CD14-positive monocyte (primary cell): Measurements from ENCODE around the gene TSPAN3. TPM values are rescaled to one million over a fixed set of nuclear protein-coding genes. Genes with fewer than 3 reads are reported as not detected.

Experiments used
- DNase-seq, 3 donors: peaks; one replicate each; pipeline ENCODE4 v3.0.0-alpha.2; 2011 to 2022
- H2AFZ ChIP-seq: 2 replicates; pipeline ENCODE4 v1.6.0; 2012; ENCODE audit warnings: mild to moderate bottlenecking, low read depth, low read length, inconsistent platforms; ENCODE audit not compliant: insufficient read depth, poor library complexity, severe bottlenecking
- H3K27ac ChIP-seq, 2 donors: 1 replicate in 1 of 2; 2 replicates in 1 of 2; pipeline ENCODE4 v1.5.1; 2012 to 2013; ENCODE audit warnings: low read length in 2 of 2, control low read depth in 1 of 2, inconsistent platforms in 1 of 2, low read depth in 1 of 2, mild to moderate bottlenecking in 1 of 2
- H3K27me3 ChIP-seq, 2 donors: one replicate each; pipeline versions ENCODE4 v1.6.0 to v1.6.1; 2011 to 2013; ENCODE audit warnings: low read length in 2 of 2; ENCODE audit not compliant: control insufficient read depth in 2 of 2, insufficient read depth in 2 of 2
- H3K36me3 ChIP-seq, 2 donors: replicated peaks in 1 of 2; 1 replicate in 1 of 2; 2 replicates in 1 of 2; pipeline versions ENCODE4 v1.5.1 to v1.6.1; 2012 to 2013; ENCODE audit warnings: low read length in 2 of 2, control low read depth in 1 of 2, inconsistent platforms in 1 of 2, mild to moderate bottlenecking in 1 of 2; ENCODE audit not compliant: insufficient read depth in 2 of 2, control insufficient read depth in 1 of 2
- H3K4me1 ChIP-seq, 2 donors: 1 replicate in 1 of 2; 2 replicates in 1 of 2; pipeline versions ENCODE4 v1.5.1 to v1.6.1; 2012 to 2013; ENCODE audit warnings: low read length in 2 of 2, control low read depth in 1 of 2, inconsistent platforms in 1 of 2, mild to moderate bottlenecking in 1 of 2, moderate library complexity in 1 of 2; ENCODE audit not compliant: insufficient read depth in 2 of 2, control insufficient read depth in 1 of 2
- H3K4me2 ChIP-seq: replicated peaks from 2 replicates; pipeline ENCODE3; 2012; ENCODE audit warnings: low read length, moderate library complexity, mild to moderate bottlenecking; ENCODE audit not compliant: poor library complexity, severe bottlenecking; ENCODE audit errors: extremely low read depth
- H3K4me3 ChIP-seq, 3 experiments: fragments of 200-600 bp in 1 of 3; sonication (generic) in 1 of 3; replicated peaks in 1 of 3; 1 replicate in 2 of 3; 2 replicates in 1 of 3; pipeline ENCODE4 v1.5.1; 2011 to 2013; ENCODE audit warnings: low read length in 3 of 3, mild to moderate bottlenecking in 3 of 3, control low read depth in 2 of 3, low read depth in 2 of 3, inconsistent platforms in 1 of 3, moderate library complexity in 1 of 3
- H3K79me2 ChIP-seq: 2 replicates; pipeline ENCODE4 v1.6.0; 2012; ENCODE audit warnings: mild to moderate bottlenecking, control low read depth, inconsistent platforms, low read length, moderate library complexity; ENCODE audit not compliant: insufficient read depth
- H3K9ac ChIP-seq: 2 replicates; pipeline ENCODE4 v1.6.0; 2017; ENCODE audit warnings: low read length, mild to moderate bottlenecking; ENCODE audit not compliant: insufficient read depth, poor library complexity, severe bottlenecking
- H3K9me3 ChIP-seq, 2 donors: replicated peaks in 1 of 2; 1 replicate in 1 of 2; 2 replicates in 1 of 2; pipeline versions ENCODE4 v1.5.1 to v1.6.1; 2012 to 2013; ENCODE audit warnings: low read length in 2 of 2, control low read depth in 1 of 2; ENCODE audit not compliant: control insufficient read depth in 1 of 2, insufficient read depth in 1 of 2
- H4K20me1 ChIP-seq: 2 replicates; pipeline ENCODE4 v1.6.0; 2012; ENCODE audit warnings: mild to moderate bottlenecking, low read length, control low read depth, moderate library complexity; ENCODE audit not compliant: insufficient read depth
- H3K27ac Mint-ChIP-seq, 7 donors: one replicate each; pipeline ENCODE4 v1.8.0; 2020; ENCODE audit warnings: mild to moderate bottlenecking in 7 of 7, mixed read lengths in 7 of 7, moderate library complexity in 6 of 7, inconsistent platforms in 2 of 7
- H3K27me3 Mint-ChIP-seq, 3 donors: one replicate each; pipeline ENCODE4 v1.8.0; 2021 to 2022; ENCODE audit warnings: low read depth in 3 of 3, mild to moderate bottlenecking in 3 of 3, mixed read lengths in 3 of 3, moderate library complexity in 3 of 3, inconsistent platforms in 1 of 3
- H3K36me3 Mint-ChIP-seq, 2 donors: one replicate each; pipeline ENCODE4 v1.8.0; 2020; ENCODE audit warnings: mixed read lengths in 2 of 2, inconsistent platforms in 1 of 2, mild to moderate bottlenecking in 1 of 2
- H3K4me1 Mint-ChIP-seq: one replicate; pipeline ENCODE4 v1.8.0; 2020; ENCODE audit warnings: mild to moderate bottlenecking, mixed read lengths
- H3K4me3 Mint-ChIP-seq, 2 donors: one replicate each; pipeline ENCODE4 v1.8.0; 2020; ENCODE audit warnings: mild to moderate bottlenecking in 2 of 2, mixed read lengths in 2 of 2, moderate library complexity in 1 of 2
- H3K9me3 Mint-ChIP-seq, 7 donors: one replicate each; pipeline ENCODE4 v1.8.0; 2020 to 2022; ENCODE audit warnings: mixed read lengths in 7 of 7, mild to moderate bottlenecking in 6 of 7, moderate library complexity in 6 of 7, inconsistent platforms in 2 of 7
- CTCF ChIP-seq: fragments of 200-600 bp; IDR thresholded peaks from one replicate; pipeline ENCODE4 v1.8.0; 2022; ENCODE audit warnings: antibody characterized with exemption, mild to moderate bottlenecking
- WGBS: methylation state at CpG from one replicate; pipeline ENCODE4 v1.1.5; 2013; ENCODE audit warnings: missing lambda C conversion rate; ENCODE audit not compliant: insufficient coverage; 5-methylcytosine and 5-hydroxymethylcytosine counted together
- intact Hi-C, 2 donors: fragments of 100-400 bp; cut with micrococcal nuclease; formaldehyde crosslinking; loops; one replicate each; pipeline versions ENCODE4 v1.15.0 to v1.15.1; 2023
- polyA plus RNA-seq, 3 donors: library from polyadenylated mRNA; depleted of rRNA in 1 of 3; unstranded in 2 of 3; stranded (reverse) in 1 of 3; fragments of 300-500 nt in 2 of 3; fragments of >200 nt in 1 of 3; fragmentation: Illumina TruSeq in 2 of 3; gene quantifications; 1 replicate in 2 of 3; 2 replicates in 1 of 3; pipeline ENCODE4 v1.2.3, GENCODE V29; 2012 to 2021

Gene TSPAN3
- polyA plus RNA-seq, 3 donors: 26.0 to 68.0 (median 53.2) TPM

- H3K9ac ChIP-seq: no peak overlapping the region
- H3K4me1 Mint-ChIP-seq: peaks cover 10% of the 10 kb centered on the region
- DNase-seq: no peak
- H3K36me3 ChIP-seq: peaks cover 31 to 52% of the 10 kb centered on the region in 2 donors
- no peak overlapping the region for H3K4me3 Mint-ChIP-seq
- peak overlapping the region in 1 of 2 donors; percentile 37 for H3K27ac ChIP-seq
- no peak overlapping the region for H3K4me2 ChIP-seq
- H3K4me1 ChIP-seq: no peaks in the 10 kb centered on the region
- no peak overlapping the region for H2AFZ ChIP-seq
- peaks cover 42 to 52% of the 10 kb centered on the region in 2 donors for H3K36me3 Mint-ChIP-seq
- no peak for TF ChIP-seq CTCF
- peaks cover 3 to 28% of the 10 kb centered on the region in 2 donors for H3K9me3 ChIP-seq
- H4K20me1 ChIP-seq: peaks cover 53% of the 10 kb centered on the region
- peaks cover 0 to 1% (median 0%) of the 10 kb centered on the region in 3 donors for H3K27me3 Mint-ChIP-seq
- intact Hi-C loops: loop anchor here in 1 of 2 donors (1.0 kb wide), 1 partner anchor 8 kb away; no protein-coding TSS in a partner anchor
- WGBS: 52% methylated on average over 2 of the region's 8 CpGs
- H3K4me3 ChIP-seq: no peak overlapping the region
- no peaks in the 10 kb centered on the region for H3K79me2 ChIP-seq
- peak overlapping the region in 4 of 7 donors; percentile 6 to 78 (median 32) for H3K27ac Mint-ChIP-seq
- peaks cover 0 to 53% (median 30%) of the 10 kb centered on the region in 7 donors for H3K9me3 Mint-ChIP-seq
- H3K27me3 ChIP-seq: no peaks in the 10 kb centered on the region
Measured at GRCh38 chr15:77042245-77042919, 28.5 kb downstream of the TSPAN3 start.

GRCh38 chr15:77040673-77041072 lies 30.2 kb downstream of the TSPAN3 start:
- H3K36me3 ChIP-seq: peaks cover 31 to 52% of the 10 kb centered on the region in 2 donors
- H4K20me1 ChIP-seq: peaks cover 57% of the 10 kb centered on the region
- no peaks in the 10 kb centered on the region for H3K79me2 ChIP-seq
- peaks cover 0 to 63% (median 35%) of the 10 kb centered on the region in 7 donors for H3K9me3 Mint-ChIP-seq
- H3K36me3 Mint-ChIP-seq: peaks cover 46 to 56% of the 10 kb centered on the region in 2 donors
- H3K27ac ChIP-seq: no peak overlapping the region
- no peak overlapping the region for H2AFZ ChIP-seq
- no peak for DNase-seq
- peaks cover 9 to 42% of the 10 kb centered on the region in 2 donors for H3K9me3 ChIP-seq
- H3K9ac ChIP-seq: no peak overlapping the region
- H3K4me1 Mint-ChIP-seq: peaks cover 10% of the 10 kb centered on the region
- H3K27me3 Mint-ChIP-seq: peaks cover 0 to 3% (median 1%) of the 10 kb centered on the region in 3 donors
- no peaks in the 10 kb centered on the region for H3K27me3 ChIP-seq
- no peak overlapping the region for H3K4me2 ChIP-seq
- intact Hi-C loops: no loop called here
- H3K4me1 ChIP-seq: no peaks in the 10 kb centered on the region
- TF ChIP-seq CTCF: no peak
- 71% methylated on average over 2 of the region's 5 CpGs for WGBS
- H3K4me3 ChIP-seq: no peak overlapping the region
- H3K4me3 Mint-ChIP-seq: no peak overlapping the region
- H3K27ac Mint-ChIP-seq: peak overlapping the region in 2 of 7 donors; percentile 43
